Panc1 (cell line): ENCODE results near the gene CCDC116. TPM values are rescaled to one million over a fixed set of nuclear protein-coding genes. Genes with fewer than 3 reads are reported as not detected.

Experiments used
- ATAC-seq: fragments of 200-7000 bp; cut with Tn5 transposase; 2 replicates; pipeline ENCODE4 v1.9.1; 2020; ENCODE audit warnings: mild to moderate bottlenecking, moderate library complexity
- BruUV-seq: library from RNA; stranded (reverse); fragments of 400-500 nt; replicated peaks from 2 replicates; lab custom pipeline; 2021; lab: Mats Ljungman, UMichigan
- CTCF ChIA-PET: fragments of 300-600 bp; sonication (Branson Sonifier 250); formaldehyde crosslinking; loops from one replicate; lab custom pipeline; 2022; ENCODE audit warnings: antibody characterized with exemption; lab: Charles Lee
- POLR2A ChIA-PET: fragments of 300-600 bp; sonication (Branson Sonifier 250); formaldehyde crosslinking; loops from one replicate; lab custom pipeline; 2022; ENCODE audit warnings: antibody characterized with exemption; lab: Charles Lee
- DNase-seq: peaks from one replicate; pipeline ENCODE4 v3.0.0-alpha.2; 2010; ENCODE audit warnings: low read depth, low spot score
- H3K27ac ChIP-seq: 2 replicates; pipeline ENCODE4 v1.5.1; 2011; ENCODE audit warnings: mild to moderate bottlenecking, low read length, inconsistent platforms
- H3K27me3 ChIP-seq: fragments of 200-500 bp; sonication (Bioruptor generic); 2 replicates; pipeline ENCODE4 v1.6.0; 2014; ENCODE audit warnings: low read length, inconsistent platforms; ENCODE audit not compliant: control insufficient read depth, insufficient read depth
- H3K36me3 ChIP-seq: fragments of 200-500 bp; sonication (Bioruptor generic); 2 replicates; pipeline ENCODE4 v1.5.1; 2014; ENCODE audit warnings: inconsistent platforms, mild to moderate bottlenecking, low read length, moderate library complexity; ENCODE audit not compliant: control insufficient read depth, insufficient read depth
- H3K4me1 ChIP-seq: 2 replicates; pipeline ENCODE4 v1.5.1; 2011; ENCODE audit warnings: inconsistent platforms, mild to moderate bottlenecking, low read length, moderate library complexity; ENCODE audit not compliant: control insufficient read depth, insufficient read depth
- H3K4me3 ChIP-seq, 2 experiments: 2 replicates each; pipeline ENCODE4 v1.5.1; 2011 to 2012; ENCODE audit warnings: low read depth in 2 of 2, low read length in 2 of 2, mild to moderate bottlenecking in 2 of 2, inconsistent platforms in 1 of 2, moderate library complexity in 1 of 2
- H3K9me3 ChIP-seq: fragments of 200-500 bp; sonication (Bioruptor generic); 2 replicates; pipeline ENCODE4 v1.5.1; 2014; ENCODE audit warnings: low read depth, mild to moderate bottlenecking, inconsistent platforms, low read length, moderate library complexity; ENCODE audit not compliant: control insufficient read depth, insufficient read depth
- CTCF ChIP-seq: fragments of 450-650 bp; IDR thresholded peaks from 2 replicates; pipeline ENCODE4 v1.5.1; 2017; ENCODE audit warnings: mild to moderate bottlenecking
- POLR2AphosphoS5 ChIP-seq: IDR thresholded peaks from 2 replicates; pipeline ENCODE4 v1.6.1; 2012; ENCODE audit warnings: mild to moderate bottlenecking, low read depth, low read length, moderate library complexity
- REST ChIP-seq, 2 experiments: IDR thresholded peaks; 2 replicates each; pipeline ENCODE4 v1.6.1; 2011 to 2012; ENCODE audit warnings: low read depth in 2 of 2, control low read depth in 1 of 2, low read length in 1 of 2, mild to moderate bottlenecking in 1 of 2, moderate library complexity in 1 of 2; ENCODE audit not compliant: insufficient read depth in 1 of 2
- SIN3A ChIP-seq: IDR thresholded peaks from 2 replicates; pipeline ENCODE4 v1.6.1; 2012; ENCODE audit warnings: low read depth, mild to moderate bottlenecking, low read length, moderate library complexity, borderline replicate concordance; ENCODE audit not compliant: insufficient read depth
- TCF7L2 ChIP-seq: IDR thresholded peaks from 2 replicates; pipeline ENCODE4 v1.6.1; 2011; ENCODE audit warnings: mild to moderate bottlenecking, low read depth, low read length, inconsistent platforms
- in situ Hi-C: cut with HindIII; loops from 2 replicates; pipeline ENCODE4 v1.10.0; 2016; ENCODE audit warnings: low sequenced_read_pairs, low pct_unique_long_range_greater_than_20kb
- intact Hi-C: fragments of 100-400 bp; cut with micrococcal nuclease; formaldehyde crosslinking; loops from one replicate; pipeline ENCODE4 v1.10.0; 2022; ENCODE audit not compliant: unreplicated experiment
- total RNA-seq: library from RNA; stranded (reverse); gene quantifications from one replicate; pipeline ENCODE4 v1.2.1, GENCODE V29; 2021; ENCODE audit not compliant: unreplicated experiment

Gene CCDC116
- total RNA-seq, 1 experiment from 2014 or later, result not detected

- CTCF ChIA-PET, result interaction anchor here (0.6 to 1.7 kb wide), 5 partner anchors 11 to 728 kb away, joined by 3 to 12 read pairs (median 4); partner anchors contain the start of gene SDF2L1
- in situ Hi-C loops (no loop called here), intact Hi-C loops (no loop called here)
Observed at GRCh38 chr22:21628386-21629254, 3.9 kb upstream of the CCDC116 start.

More at GRCh38 chr22:21628386-21629254, 3.9 kb upstream of the CCDC116 start:
- BruUV-seq, result no TSS peak
- no peaks in the 10 kb centered on the region for H3K27me3 ChIP-seq
- POLR2A ChIA-PET, result interaction anchor here (0.6 to 0.7 kb wide), 2 partner anchors 18 to 72 kb away, joined by 3 to 5 read pairs; no protein-coding TSS in a partner anchor
- DNase-seq (no peak), ATAC-seq (peak; percentile 14)
- no peak for TF ChIP-seq SIN3A
- TF ChIP-seq POLR2AphosphoS5, result no peak
- TF ChIP-seq TCF7L2, result no peak
- no peak for TF ChIP-seq CTCF
- TF ChIP-seq REST (IDR thresholded peaks at IDR 0.05; ENCODE audit: insufficient read depth in 1 of 2, low read depth in 2 of 2, low read length in 1 of 2), result no peak
- H3K4me3 ChIP-seq, result peak overlapping the region; percentile 65 to 86
- no peaks in the 10 kb centered on the region for H3K36me3 ChIP-seq
- peaks cover 23% of the 10 kb centered on the region for H3K4me1 ChIP-seq
- peak overlapping the region; percentile 88 for H3K27ac ChIP-seq
- no peaks in the 10 kb centered on the region for H3K9me3 ChIP-seq
